RWPE2 (cell line): ENCODE data around the gene ATG2A.

Experiments used
- ATAC-seq: fragments of 200-7000 bp; cut with Tn5 transposase; 3 replicates; pipeline ENCODE4 v1.9.1; 2021; ENCODE audit warnings: low read depth
- DNase-seq: peaks from one replicate; pipeline ENCODE4 v3.0.0-alpha.2; 2020; ENCODE audit warnings: low spot score
- H3K27ac ChIP-seq: fragments of 450-650 bp; 2 replicates; pipeline ENCODE4 v1.5.1; 2017; ENCODE audit warnings: mild to moderate bottlenecking; ENCODE audit not compliant: poor library complexity, severe bottlenecking
- H3K27me3 ChIP-seq: fragments of 250-450 bp; sonication (Bioruptor Pico); 2 replicates; pipeline ENCODE4 v1.5.1; 2021; ENCODE audit warnings: mild to moderate bottlenecking, moderate library complexity; ENCODE audit not compliant: insufficient read depth, poor library complexity, severe bottlenecking
- H3K36me3 ChIP-seq: fragments of 250-450 bp; sonication (Bioruptor Pico); 2 replicates; pipeline ENCODE4 v1.5.1; 2020; ENCODE audit warnings: low read depth, mild to moderate bottlenecking, moderate library complexity
- H3K4me1 ChIP-seq: fragments of 250-450 bp; sonication (Bioruptor Pico); 2 replicates; pipeline ENCODE4 v1.5.1; 2021; ENCODE audit warnings: mild to moderate bottlenecking, moderate library complexity; ENCODE audit not compliant: insufficient read depth, poor library complexity, severe bottlenecking
- H3K4me3 ChIP-seq: fragments of 250-450 bp; sonication (Bioruptor Pico); 2 replicates; pipeline ENCODE4 v1.5.1; 2021; ENCODE audit warnings: mild to moderate bottlenecking, moderate library complexity; ENCODE audit not compliant: severe bottlenecking
- H3K9me3 ChIP-seq: fragments of 250-450 bp; sonication (Bioruptor Pico); 2 replicates; pipeline ENCODE4 v1.5.1; 2021; ENCODE audit warnings: mild to moderate bottlenecking, moderate library complexity; ENCODE audit not compliant: severe bottlenecking
- CTCF ChIP-seq: fragments of 450-650 bp; IDR thresholded peaks from one replicate; pipeline ENCODE4 v1.5.1; 2017; ENCODE audit warnings: mild to moderate bottlenecking, moderate library complexity; ENCODE audit not compliant: poor library complexity, severe bottlenecking

ATG2A gene

GRCh38 chr11:64864473-64865285 lies 52.3 kb downstream of the ATG2A start:
- Histone ChIP-seq H3K4me3 (no peak overlapping the region), H3K36me3 (peaks cover 29% of the 10 kb centered on the region), H3K4me1 (peaks cover 54% of the 10 kb centered on the region), H3K9me3 (no peaks in the 10 kb centered on the region), H3K27me3 (no peaks in the 10 kb centered on the region), H3K27ac (peak overlapping the region; percentile 99)
- ATAC-seq (peak; percentile 54), DNase-seq (peak; percentile 70)
- TF ChIP-seq CTCF: no peak

- Histone ChIP-seq H3K9me3 (no peaks in the 10 kb centered on the region), H3K4me1 (peaks cover 48% of the 10 kb centered on the region), H3K36me3 (peaks cover 32% of the 10 kb centered on the region), H3K27ac (peak overlapping the region; percentile 99), H3K4me3 (no peak overlapping the region), H3K27me3 (no peaks in the 10 kb centered on the region)
- ATAC-seq (peak; percentile 3; the same call in 2 of the 3 replicates), DNase-seq (no peak)
- TF ChIP-seq CTCF: no peak
These were observed 52.9 kb downstream of the ATG2A start for GRCh38 chr11:64864135-64864472.

GRCh38 chr11:64863391-64864060 lies 53.5 kb downstream of the ATG2A start:
- ATAC-seq (no peak), DNase-seq (no peak)
- Histone ChIP-seq H3K9me3 (no peaks in the 10 kb centered on the region), H3K27ac (peak overlapping the region; percentile 99), H3K27me3 (no peaks in the 10 kb centered on the region), H3K4me3 (no peak overlapping the region), H3K4me1 (peaks cover 43% of the 10 kb centered on the region), H3K36me3 (peaks cover 37% of the 10 kb centered on the region)
- TF ChIP-seq CTCF: no peak

- Histone ChIP-seq H3K27ac (peak overlapping the region; percentile 99), H3K4me1 (peaks cover 37% of the 10 kb centered on the region), H3K4me3 (no peak overlapping the region), H3K9me3 (no peaks in the 10 kb centered on the region), H3K27me3 (no peaks in the 10 kb centered on the region), H3K36me3 (peaks cover 42% of the 10 kb centered on the region)
- no peak for TF ChIP-seq CTCF
- no peak for ATAC-seq
- no peak for DNase-seq
These were observed 54.0 kb downstream of the ATG2A start for GRCh38 chr11:64862987-64863390.
